ENCODE data around the gene MTCL3.

MTCL3 gene

GRCh38 chr6:127506894-127507293, 12.2 kb downstream of the MTCL3 start:
- no peak overlapping the region for H2AFZ ChIP-seq (ENCODE audit: low read length)
- intact Hi-C loops (cut with micrococcal nuclease; ENCODE audit: unreplicated experiment) = loop anchor here (1.0 kb wide), 1 partner anchor 22 kb away; no protein-coding TSS in a partner anchor
- H3K4me3 ChIP-seq (replicated peaks in 1 of 3; ENCODE audit: insufficient read depth in 1 of 3, low read depth in 2 of 3, low read length in 3 of 3) = no peak overlapping the region
- CTCF ChIA-PET (ENCODE audit: low intra/inter-chr PET ratio, low total read pairs) = no interaction called here
- 0% methylated on average over 1 of the region's 1 CpG for WGBS (ENCODE audit: low lambda C conversion rate)
- H3K36me3 ChIP-seq (replicated peaks in 1 of 2; ENCODE audit: control insufficient read depth in 1 of 2, insufficient read depth in 2 of 2, low read length in 2 of 2) = no peaks in the 10 kb centered on the region
- no peaks in the 10 kb centered on the region for H3K4me1 ChIP-seq (ENCODE audit: insufficient read depth, low read length)
- H3K9me3 ChIP-seq (ENCODE audit: low read length) = no peaks in the 10 kb centered on the region
- POLR2A ChIA-PET = no interaction called here
- in situ Hi-C loops (cut with HindIII; ENCODE audit: extremely low pct_ligation_motif_present, low pct_unique_long_range_greater_than_20kb) = no loop called here
- FAIRE-seq = no peak
- H3K27me3 ChIP-seq (ENCODE audit: control insufficient read depth in 1 of 2, insufficient read depth in 2 of 2, low read length in 2 of 2) = no peaks in the 10 kb centered on the region
- no TSS peak for BruUV-seq (replicated peaks)
- H3K4me2 ChIP-seq (ENCODE audit: low read depth, low read length) = no peak overlapping the region
- TF ChIP-seq ZNF740 (CRISPR knock-in tag; IDR thresholded peaks at IDR 0.05) = no peak
- peak; percentile 91 to 94 for TF ChIP-seq MAFK (conservative IDR thresholded peaks at IDR 0.05 in 1 of 2, IDR thresholded peaks at IDR 0.05 in 1 of 2; ENCODE audit: low read length in 2 of 2)
- TF ChIP-seq MAFF (IDR thresholded peaks at IDR 0.05; ENCODE audit: low read depth, low read length) = peak; percentile 93
- no peak overlapping the region for H3K27ac ChIP-seq (ENCODE audit: extremely low read length, insufficient read depth, low read length)
- no peak overlapping the region for H3K9ac ChIP-seq (ENCODE audit: insufficient read depth, low read depth, low read length)
- no peaks in the 10 kb centered on the region for H4K20me1 ChIP-seq (ENCODE audit: insufficient read depth, low read length)
- no peak for ATAC-seq
- H3K79me2 ChIP-seq (ENCODE audit: insufficient read depth, low read length) = no peaks in the 10 kb centered on the region
- DNase-seq (ENCODE audit: low spot score) = no peak

- no TSS peak for BruUV-seq (replicated peaks)
- WGBS (ENCODE audit: low lambda C conversion rate) = 13% methylated on average over 3 of the region's 3 CpGs
- Histone ChIP-seq H3K4me1 (ENCODE audit: insufficient read depth, low read length) (no peaks in the 10 kb centered on the region), H3K27me3 (ENCODE audit: control insufficient read depth in 1 of 2, insufficient read depth in 2 of 2, low read length in 2 of 2) (no peaks in the 10 kb centered on the region), H3K36me3 (replicated peaks in 1 of 2; ENCODE audit: control insufficient read depth in 1 of 2, insufficient read depth in 2 of 2, low read length in 2 of 2) (no peaks in the 10 kb centered on the region), H4K20me1 (ENCODE audit: insufficient read depth, low read length) (no peaks in the 10 kb centered on the region), H3K79me2 (ENCODE audit: insufficient read depth, low read length) (no peaks in the 10 kb centered on the region), H3K4me2 (ENCODE audit: low read depth, low read length) (no peak overlapping the region), H3K4me3 (replicated peaks in 1 of 3; ENCODE audit: insufficient read depth in 1 of 3, low read depth in 2 of 3, low read length in 3 of 3) (no peak overlapping the region), H3K9me3 (ENCODE audit: low read length) (no peaks in the 10 kb centered on the region), H2AFZ (ENCODE audit: low read length) (no peak overlapping the region), H3K9ac (ENCODE audit: insufficient read depth, low read depth, low read length) (no peak overlapping the region), H3K27ac (ENCODE audit: extremely low read length, insufficient read depth, low read length) (no peak overlapping the region)
- CTCF ChIA-PET (ENCODE audit: low intra/inter-chr PET ratio, low total read pairs) = no interaction called here
- POLR2A ChIA-PET = no interaction called here
- no peak for DNase-seq (ENCODE audit: low spot score)
- no peak for ATAC-seq
- in situ Hi-C loops (cut with HindIII; ENCODE audit: extremely low pct_ligation_motif_present, low pct_unique_long_range_greater_than_20kb) = no loop called here
- intact Hi-C loops (cut with micrococcal nuclease; ENCODE audit: unreplicated experiment) = no loop called here
- no peak for FAIRE-seq
- TF ChIP-seq SNAPC2 (CRISPR knock-in tag; IDR thresholded peaks at IDR 0.05) = no peak
- no peak for TF ChIP-seq KLF13 (CRISPR knock-in tag; IDR thresholded peaks at IDR 0.05)
- TF ChIP-seq ZNF234 (CRISPR knock-in tag; conservative IDR thresholded peaks at IDR 0.05) = no peak
- TF ChIP-seq NFE2L1 (CRISPR knock-in tag; IDR thresholded peaks at IDR 0.05; ENCODE audit: borderline replicate concordance) = no peak
- no peak for TF ChIP-seq KLF9 (CRISPR knock-in tag; IDR thresholded peaks at IDR 0.05; ENCODE audit: low read depth)
- no peak for TF ChIP-seq PBX3 (CRISPR knock-in tag; IDR thresholded peaks at IDR 0.05; ENCODE audit: borderline replicate concordance)
- TF ChIP-seq TGIF2 (CRISPR knock-in tag; IDR thresholded peaks at IDR 0.05) = no peak
- TF ChIP-seq SOX5 (CRISPR knock-in tag; IDR thresholded peaks at IDR 0.05; ENCODE audit: borderline replicate concordance) = no peak
- TF ChIP-seq NFYC (CRISPR knock-in tag; IDR thresholded peaks at IDR 0.05) = no peak
- TF ChIP-seq ZBTB42 (CRISPR knock-in tag; IDR thresholded peaks at IDR 0.05) = no peak
- no peak for TF ChIP-seq KLF15 (CRISPR knock-in tag; IDR thresholded peaks at IDR 0.05; ENCODE audit: borderline replicate concordance)
- no peak for TF ChIP-seq TRIM22 (IDR thresholded peaks at IDR 0.05)
These were observed 16.1 kb downstream of the MTCL3 start for GRCh38 chr6:127503022-127503421.

All from HepG2 (cell line).